ENCODE data around the gene FBXW7. TPM values are rescaled to one million over a fixed set of nuclear protein-coding genes. Genes with fewer than 3 reads are reported as not detected.

Gene FBXW7
- total RNA-seq, 1 donor from 2014 or later = 47.2 TPM

DNA sequence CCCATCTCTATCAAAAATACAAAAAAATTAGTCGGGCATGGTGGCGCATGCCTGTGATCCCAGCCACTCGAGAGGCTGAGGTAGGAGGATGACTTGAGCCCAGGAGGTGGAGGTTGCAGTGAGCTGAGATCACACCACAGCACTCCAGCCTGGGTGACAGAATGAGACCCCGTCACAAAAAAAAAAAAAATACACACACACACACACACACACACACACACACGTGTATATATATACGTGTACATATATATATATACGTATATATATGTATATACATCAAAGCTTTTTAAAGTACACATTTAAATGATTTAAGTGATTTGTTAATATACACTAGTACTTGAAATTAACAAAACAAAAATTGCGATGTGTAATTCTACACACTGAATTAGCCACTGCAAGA is 6.0 kb downstream of the FBXW7 start:
- Histone ChIP-seq H3K9me3 (no peaks in the 10 kb centered on the region), H3K27me3 (no peaks in the 10 kb centered on the region), H3K4me1 (peaks cover 18% of the 10 kb centered on the region), H3K36me3 (no peaks in the 10 kb centered on the region), H3K27ac (no peak overlapping the region), H3K4me3 (no peak overlapping the region)
- intact Hi-C loops (cut with DNase I) = no loop called here
- TF ChIP-seq CTCF (IDR thresholded peaks at IDR 0.05) = no peak
- DNase-seq (no peak), ATAC-seq (no peak)

DNA sequence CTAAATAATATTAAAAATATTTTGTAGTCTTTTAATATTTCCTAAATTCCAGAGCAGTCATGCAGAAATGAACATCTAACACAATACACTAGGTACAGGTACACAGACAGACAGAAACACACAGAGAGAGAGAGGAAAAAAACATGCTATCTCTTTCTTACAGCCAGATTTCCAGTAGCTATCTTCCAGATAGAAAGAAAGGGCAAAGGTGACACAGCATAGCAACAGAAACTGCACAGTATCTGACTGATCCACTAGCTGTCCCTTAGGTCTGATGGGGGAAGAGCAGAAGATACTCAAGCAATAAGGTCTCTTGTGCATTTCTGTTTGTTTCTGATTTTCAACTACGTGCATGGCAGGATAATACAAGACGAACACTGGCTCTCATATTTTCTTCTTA is 7.8 kb downstream of the FBXW7 start:
- no peaks in the 10 kb centered on the region for H3K36me3 ChIP-seq
- no peak overlapping the region for H3K27ac ChIP-seq
- H3K4me1 ChIP-seq = peaks cover 13% of the 10 kb centered on the region
- H3K4me3 ChIP-seq = no peak overlapping the region
- intact Hi-C loops (cut with DNase I) = no loop called here
- no peaks in the 10 kb centered on the region for H3K27me3 ChIP-seq
- DNase-seq (no peak), ATAC-seq (no peak)
- H3K9me3 ChIP-seq = no peaks in the 10 kb centered on the region
- TF ChIP-seq CTCF (IDR thresholded peaks at IDR 0.05) = no peak

DNA sequence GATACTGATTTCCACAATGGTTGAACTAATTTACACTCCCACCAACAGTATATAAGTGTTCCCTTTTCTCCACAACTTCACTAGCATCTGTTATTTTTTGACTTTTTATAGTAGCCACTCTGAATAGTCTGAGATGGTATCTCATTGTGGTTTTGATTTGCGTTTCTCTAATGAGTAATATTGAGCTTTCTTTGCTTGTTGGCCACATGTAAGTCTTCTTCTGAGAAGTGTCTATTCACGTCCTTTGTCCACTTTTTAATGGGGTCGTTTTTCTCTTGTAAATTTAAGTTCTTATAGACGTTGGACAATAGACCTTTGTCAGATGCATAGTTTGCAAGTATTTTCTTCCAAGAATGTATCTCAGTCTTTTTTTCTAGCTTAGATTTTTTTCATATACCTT is 10.0 kb downstream of the FBXW7 start:
- intact Hi-C loops (cut with DNase I) = no loop called here
- TF ChIP-seq CTCF (IDR thresholded peaks at IDR 0.05) = no peak
- ATAC-seq = no peak
- Histone ChIP-seq H3K36me3 (no peaks in the 10 kb centered on the region), H3K27me3 (no peaks in the 10 kb centered on the region), H3K4me1 (peaks cover 6% of the 10 kb centered on the region), H3K9me3 (no peaks in the 10 kb centered on the region), H3K27ac (no peak overlapping the region), H3K4me3 (no peak overlapping the region)
- DNase-seq = no peak

- Histone ChIP-seq H3K36me3 (no peaks in the 10 kb centered on the region), H3K9me3 (no peaks in the 10 kb centered on the region), H3K27me3 (no peaks in the 10 kb centered on the region), H3K4me1 (peaks cover 6% of the 10 kb centered on the region), H3K27ac (no peak overlapping the region), H3K4me3 (no peak overlapping the region)
- no peak for DNase-seq
- intact Hi-C loops (cut with DNase I) = no loop called here
- ATAC-seq = no peak
- no peak for TF ChIP-seq CTCF (IDR thresholded peaks at IDR 0.05)
These were observed 11.5 kb downstream of the FBXW7 start for GRCh38 chr4:152524427-152524826.

GRCh38 chr4:152523731-152524130 is 12.2 kb downstream of the FBXW7 start:
- no peak overlapping the region for H3K27ac ChIP-seq
- DNase-seq (no peak), ATAC-seq (no peak)
- H3K9me3 ChIP-seq = no peaks in the 10 kb centered on the region
- TF ChIP-seq CTCF (IDR thresholded peaks at IDR 0.05) = no peak
- no peak overlapping the region for H3K4me3 ChIP-seq
- peaks cover 6% of the 10 kb centered on the region for H3K4me1 ChIP-seq
- intact Hi-C loops (cut with DNase I) = no loop called here
- no peaks in the 10 kb centered on the region for H3K36me3 ChIP-seq
- H3K27me3 ChIP-seq = no peaks in the 10 kb centered on the region

- ATAC-seq = no peak
- DNase-seq = no peak
- no peak overlapping the region for H3K4me3 ChIP-seq
- H3K36me3 ChIP-seq = no peaks in the 10 kb centered on the region
- H3K9me3 ChIP-seq = no peaks in the 10 kb centered on the region
- intact Hi-C loops (cut with DNase I) = no loop called here
- H3K27ac ChIP-seq = no peak overlapping the region
- TF ChIP-seq CTCF (IDR thresholded peaks at IDR 0.05) = no peak
- peaks cover 6% of the 10 kb centered on the region for H3K4me1 ChIP-seq
- no peaks in the 10 kb centered on the region for H3K27me3 ChIP-seq
These were observed 13.1 kb downstream of the FBXW7 start for GRCh38 chr4:152522754-152523153.

Data from upper lobe of right lung (tissue), 1 donor.